Right lobe of liver (tissue), 6 donors: Measurements from ENCODE around the gene ATXN7L2. TPM values are rescaled to one million over a fixed set of nuclear protein-coding genes. Genes with fewer than 3 reads are reported as not detected.

Source experiments
- ATAC-seq, 4 donors: fragments of 200-7000 bp; cut with Tn5 transposase; one replicate each; pipeline ENCODE4 v1.9.1; 2020; ENCODE audit warnings: mild to moderate bottlenecking in 4 of 4, moderate library complexity in 4 of 4
- DNase-seq, 3 donors: peaks; one replicate each; pipeline ENCODE4 v3.0.0-alpha.2; 2020
- H3K27ac ChIP-seq, 3 donors: fragments of 200-600 bp; one replicate each; pipeline ENCODE4 v1.8.0; 2022
- H3K27me3 ChIP-seq, 2 donors: fragments of 200-600 bp; one replicate each; pipeline ENCODE4 v1.8.0; 2022
- H3K36me3 ChIP-seq, 4 donors: fragments of 200-600 bp; sonication (generic) in 1 of 4; one replicate each; pipeline versions ENCODE4 v1.5.1 to v1.8.0; 2017 to 2022; ENCODE audit warnings: control low read depth in 1 of 4
- H3K4me1 ChIP-seq, 4 donors: fragments of 200-600 bp; sonication (generic) in 1 of 4; one replicate each; pipeline versions ENCODE4 v1.5.1 to v1.8.0; 2017 to 2022; ENCODE audit warnings: control low read depth in 1 of 4
- H3K4me3 ChIP-seq, 3 donors: fragments of 200-600 bp; one replicate each; pipeline ENCODE4 v1.8.0; 2022
- H3K9me3 ChIP-seq, 4 donors: fragments of 200-600 bp; sonication (generic) in 1 of 4; one replicate each; pipeline versions ENCODE4 v1.5.1 to v1.8.0; 2017 to 2022; ENCODE audit warnings: control low read depth in 1 of 4
- POLR2A ChIP-seq: fragments of 450-650 bp; IDR thresholded peaks from one replicate; pipeline ENCODE4 v1.6.1; 2017; ENCODE audit warnings: antibody characterized with exemption, mild to moderate bottlenecking
- whole genome bisulfite sequencing: methylation state at CpG from one replicate; pipeline ENCODE4 v1.1.6; 2018; ENCODE audit warnings: low coverage, low lambda C conversion rate; ENCODE audit not compliant: insufficient coverage; ENCODE audit errors: missing lambda C conversion rate; 5-methylcytosine and 5-hydroxymethylcytosine counted together
- intact Hi-C, 2 donors: fragments of 100-400 bp; cut with DNase I; formaldehyde crosslinking; loops; one replicate each; pipeline versions ENCODE4 v1.11.2 to v1.14.1; 2022
- total RNA-seq, 6 experiments: library from RNA; depleted of rRNA in 2 of 6; stranded (reverse); fragments of >200 nt in 2 of 6; fragmentation: NEBNext Ultra II Directional in 3 of 6; extraction: Animal tissue kit (Norgen Biotek cat#: 25700) in 3 of 6; gene quantifications; one replicate each; pipeline versions ENCODE4 v1.1.0 to v1.2.4, GENCODE V29; 2016 to 2023
- TF ChIP-seq, protein P1 (sequence below), 4 donors: fragments of 200-600 bp in 3 of 4; fragments of 450-650 bp in 1 of 4; IDR thresholded peaks; one replicate each; pipeline versions ENCODE4 v1.5.1 to v1.8.0; 2016 to 2022; ENCODE audit warnings: antibody characterized with exemption in 4 of 4, mild to moderate bottlenecking in 2 of 4
- donor health status: DM: no; HTN: yes; CAD: no.
- donor health status: DM: no; HTN: no; CAD: no.
- donor health status: DM: no; HTN: no; CAD: no.
- donor health status: DM: no; HTN: yes; CAD: no.
- donor health status: DM: no; HTN: yes; CAD: no.

ATXN7L2 gene
- total RNA-seq, 6 experiments from 2014 or later = 1.5 to 6.1 (median 3.1) TPM

GRCh38 chr1:109535481-109535880 lies 51.8 kb downstream of the ATXN7L2 start:
- Histone ChIP-seq H3K27me3 (no peaks in the 10 kb centered on the region), H3K4me3 (no peak overlapping the region), H3K36me3 (no peaks in the 10 kb centered on the region), H3K4me1 (peaks cover 0 to 8% (median 0%) of the 10 kb centered on the region in 4 donors), H3K27ac (no peak overlapping the region), H3K9me3 (no peaks in the 10 kb centered on the region)
- no peak for ATAC-seq
- WGBS = 63% methylated on average over 2 of the region's 4 CpGs
- TF ChIP-seq, protein P1, sequence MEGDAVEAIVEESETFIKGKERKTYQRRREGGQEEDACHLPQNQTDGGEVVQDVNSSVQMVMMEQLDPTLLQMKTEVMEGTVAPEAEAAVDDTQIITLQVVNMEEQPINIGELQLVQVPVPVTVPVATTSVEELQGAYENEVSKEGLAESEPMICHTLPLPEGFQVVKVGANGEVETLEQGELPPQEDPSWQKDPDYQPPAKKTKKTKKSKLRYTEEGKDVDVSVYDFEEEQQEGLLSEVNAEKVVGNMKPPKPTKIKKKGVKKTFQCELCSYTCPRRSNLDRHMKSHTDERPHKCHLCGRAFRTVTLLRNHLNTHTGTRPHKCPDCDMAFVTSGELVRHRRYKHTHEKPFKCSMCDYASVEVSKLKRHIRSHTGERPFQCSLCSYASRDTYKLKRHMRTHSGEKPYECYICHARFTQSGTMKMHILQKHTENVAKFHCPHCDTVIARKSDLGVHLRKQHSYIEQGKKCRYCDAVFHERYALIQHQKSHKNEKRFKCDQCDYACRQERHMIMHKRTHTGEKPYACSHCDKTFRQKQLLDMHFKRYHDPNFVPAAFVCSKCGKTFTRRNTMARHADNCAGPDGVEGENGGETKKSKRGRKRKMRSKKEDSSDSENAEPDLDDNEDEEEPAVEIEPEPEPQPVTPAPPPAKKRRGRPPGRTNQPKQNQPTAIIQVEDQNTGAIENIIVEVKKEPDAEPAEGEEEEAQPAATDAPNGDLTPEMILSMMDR (IDR thresholded peaks at IDR 0.05) = no peak
- TF ChIP-seq POLR2A = no peak
- DNase-seq = no peak
- intact Hi-C loops = no loop called here

- no peak for DNase-seq
- no peak for TF ChIP-seq POLR2A
- TF ChIP-seq, protein P1 (IDR thresholded peaks at IDR 0.05) = no peak
- ATAC-seq = no peak
- Histone ChIP-seq H3K27ac (no peak overlapping the region), H3K9me3 (no peaks in the 10 kb centered on the region), H3K4me1 (peaks cover 0 to 8% (median 0%) of the 10 kb centered on the region in 4 donors), H3K36me3 (no peaks in the 10 kb centered on the region), H3K27me3 (no peaks in the 10 kb centered on the region), H3K4me3 (no peak overlapping the region)
- intact Hi-C loops = no loop called here
- WGBS = 53% methylated on average over 2 of the region's 5 CpGs
Measured at GRCh38 chr1:109535971-109536491, 52.3 kb downstream of the ATXN7L2 start.

DNA sequence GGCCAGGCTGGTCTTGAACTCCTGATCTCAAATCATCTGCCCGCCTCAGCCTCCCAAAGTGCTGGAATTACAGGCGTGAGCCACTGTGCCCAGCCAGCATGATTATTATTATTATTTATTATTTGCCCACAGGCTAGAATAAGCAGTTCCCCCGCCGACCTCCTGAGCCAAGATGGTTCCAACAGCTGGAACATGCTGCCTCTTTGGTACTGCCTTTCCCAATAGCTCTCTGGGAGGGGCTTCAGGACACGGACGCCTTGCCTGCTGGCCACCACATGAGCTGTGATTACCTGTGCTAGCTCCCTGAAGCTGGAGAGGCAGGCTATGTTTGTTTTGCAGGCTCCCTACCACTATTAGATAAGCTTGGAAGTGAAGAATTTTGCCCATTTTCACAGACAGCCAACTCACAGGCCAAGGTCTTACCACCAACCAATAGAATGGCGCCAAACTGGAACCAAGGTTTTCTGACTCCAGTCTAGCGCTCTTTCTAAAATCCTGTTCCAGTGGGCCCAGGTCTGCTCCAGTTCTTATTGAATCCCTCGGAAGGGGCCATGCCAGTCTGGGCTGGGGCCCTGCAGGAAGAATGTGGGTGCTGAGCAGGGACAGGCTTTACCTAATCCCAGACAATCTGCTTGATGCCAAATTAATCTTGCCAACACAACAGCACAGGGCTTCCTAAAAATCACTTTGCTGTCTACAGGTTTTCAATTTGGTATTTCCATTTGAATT lies 53.9 kb downstream of the ATXN7L2 start:
- Histone ChIP-seq H3K27ac (no peak overlapping the region), H3K9me3 (no peaks in the 10 kb centered on the region), H3K4me3 (no peak overlapping the region), H3K36me3 (no peaks in the 10 kb centered on the region), H3K27me3 (no peaks in the 10 kb centered on the region), H3K4me1 (peaks cover 0 to 3% (median 0%) of the 10 kb centered on the region in 4 donors)
- DNase-seq (no peak), ATAC-seq (no peak)
- TF ChIP-seq, protein P1 (IDR thresholded peaks at IDR 0.05) = no peak
- TF ChIP-seq POLR2A = no peak
- 82% methylated on average over 8 of the region's 9 CpGs for WGBS
- intact Hi-C loops = no loop called here

- intact Hi-C loops = no loop called here
Measured at GRCh38 chr1:109538827-109539555, 55.3 kb downstream of the ATXN7L2 start.

More at GRCh38 chr1:109538827-109539555, 55.3 kb downstream of the ATXN7L2 start:
- no peak for TF ChIP-seq POLR2A
- TF ChIP-seq, protein P1 (IDR thresholded peaks at IDR 0.05) = no peak
- Histone ChIP-seq H3K36me3 (no peaks in the 10 kb centered on the region), H3K27ac (no peak overlapping the region), H3K4me3 (no peak overlapping the region), H3K4me1 (no peaks in the 10 kb centered on the region), H3K27me3 (no peaks in the 10 kb centered on the region), H3K9me3 (no peaks in the 10 kb centered on the region)
- 83% methylated on average over 5 of the region's 9 CpGs for WGBS
- DNase-seq (no peak), ATAC-seq (no peak)
